Stomach smooth muscle (tissue), 2 donors: ENCODE measurements around the gene C1orf21.

Source experiments
- H3K27ac ChIP-seq: one replicate; pipeline ENCODE4 v1.7.0; 2013; ENCODE audit warnings: mild to moderate bottlenecking, low read length, inconsistent platforms
- H3K27me3 ChIP-seq, 2 donors: one replicate each; pipeline ENCODE4 v1.7.0; 2013; ENCODE audit warnings: low read length in 2 of 2; ENCODE audit not compliant: insufficient read depth in 2 of 2, control insufficient read depth in 1 of 2
- H3K36me3 ChIP-seq, 2 donors: one replicate each; pipeline ENCODE4 v1.7.0; 2013; ENCODE audit warnings: low read length in 2 of 2; ENCODE audit not compliant: control insufficient read depth in 2 of 2, insufficient read depth in 2 of 2
- H3K4me1 ChIP-seq: one replicate; pipeline ENCODE4 v1.7.0; 2013; ENCODE audit warnings: low read length; ENCODE audit not compliant: control insufficient read depth, insufficient read depth
- H3K4me3 ChIP-seq, 2 donors: one replicate each; pipeline ENCODE4 v1.7.0; 2013; ENCODE audit warnings: low read length in 2 of 2
- H3K9ac ChIP-seq, 2 donors: one replicate each; pipeline ENCODE4 v1.7.0; 2013; ENCODE audit warnings: low read length in 2 of 2, mild to moderate bottlenecking in 1 of 2
- H3K9me3 ChIP-seq, 2 donors: one replicate each; pipeline ENCODE4 v1.7.0; 2013; ENCODE audit warnings: low read length in 2 of 2; ENCODE audit not compliant: control insufficient read depth in 2 of 2
- donor health status: healthy.
- donor health status: Pancreatic carcinoma.

C1orf21 gene

GRCh38 chr1:184412472-184412871, 25.6 kb downstream of the C1orf21 start:
- Histone ChIP-seq H3K36me3 (no peaks in the 10 kb centered on the region), H3K27ac (no peak overlapping the region), H3K27me3 (no peaks in the 10 kb centered on the region), H3K4me1 (peaks cover 4% of the 10 kb centered on the region), H3K4me3 (no peak overlapping the region), H3K9ac (no peak overlapping the region), H3K9me3 (no peaks in the 10 kb centered on the region)

- Histone ChIP-seq H3K4me3 (no peak overlapping the region), H3K9ac (no peak overlapping the region), H3K36me3 (no peaks in the 10 kb centered on the region), H3K27me3 (no peaks in the 10 kb centered on the region), H3K4me1 (peaks cover 8% of the 10 kb centered on the region), H3K27ac (no peak overlapping the region), H3K9me3 (no peaks in the 10 kb centered on the region)
Observed at GRCh38 chr1:184416481-184416880, 29.7 kb downstream of the C1orf21 start.

DNA sequence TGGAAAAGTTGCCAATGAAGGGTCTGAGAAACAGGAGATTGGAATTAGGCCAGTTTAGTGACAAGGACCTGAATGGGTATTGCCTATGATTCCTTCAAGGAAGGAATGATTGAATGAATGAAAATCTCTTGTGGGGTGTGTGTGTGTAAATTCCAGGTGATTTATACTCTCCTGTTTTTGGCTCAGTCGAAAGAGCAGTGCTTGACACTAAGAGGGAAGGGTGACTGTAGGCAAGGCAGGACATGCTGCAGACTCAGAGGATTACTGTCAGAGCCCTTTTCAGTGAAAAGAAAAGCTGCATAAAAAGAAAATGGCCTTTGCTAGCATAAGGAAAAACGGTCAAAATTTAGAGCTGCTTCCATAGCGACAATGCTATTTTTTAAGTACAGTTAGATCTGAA, 30.1 kb downstream of the C1orf21 start:
- Histone ChIP-seq H3K36me3 (no peaks in the 10 kb centered on the region), H3K4me3 (no peak overlapping the region), H3K4me1 (peaks cover 8% of the 10 kb centered on the region), H3K27ac (no peak overlapping the region), H3K27me3 (no peaks in the 10 kb centered on the region), H3K9me3 (no peaks in the 10 kb centered on the region), H3K9ac (no peak overlapping the region)

- H3K9ac ChIP-seq = no peak overlapping the region
- no peak overlapping the region for H3K4me3 ChIP-seq
- peaks cover 8% of the 10 kb centered on the region for H3K4me1 ChIP-seq
- no peaks in the 10 kb centered on the region for H3K36me3 ChIP-seq
- H3K27me3 ChIP-seq = no peaks in the 10 kb centered on the region
- no peaks in the 10 kb centered on the region for H3K9me3 ChIP-seq
- H3K27ac ChIP-seq = no peak overlapping the region
Observed at GRCh38 chr1:184417916-184418315, 31.1 kb downstream of the C1orf21 start.

- Histone ChIP-seq H3K9me3 (no peaks in the 10 kb centered on the region), H3K9ac (no peak overlapping the region), H3K4me1 (peaks cover 8% of the 10 kb centered on the region), H3K36me3 (no peaks in the 10 kb centered on the region), H3K27me3 (no peaks in the 10 kb centered on the region), H3K4me3 (no peak overlapping the region), H3K27ac (no peak overlapping the region)
Observed at GRCh38 chr1:184418652-184419349, 32.0 kb downstream of the C1orf21 start.

DNA sequence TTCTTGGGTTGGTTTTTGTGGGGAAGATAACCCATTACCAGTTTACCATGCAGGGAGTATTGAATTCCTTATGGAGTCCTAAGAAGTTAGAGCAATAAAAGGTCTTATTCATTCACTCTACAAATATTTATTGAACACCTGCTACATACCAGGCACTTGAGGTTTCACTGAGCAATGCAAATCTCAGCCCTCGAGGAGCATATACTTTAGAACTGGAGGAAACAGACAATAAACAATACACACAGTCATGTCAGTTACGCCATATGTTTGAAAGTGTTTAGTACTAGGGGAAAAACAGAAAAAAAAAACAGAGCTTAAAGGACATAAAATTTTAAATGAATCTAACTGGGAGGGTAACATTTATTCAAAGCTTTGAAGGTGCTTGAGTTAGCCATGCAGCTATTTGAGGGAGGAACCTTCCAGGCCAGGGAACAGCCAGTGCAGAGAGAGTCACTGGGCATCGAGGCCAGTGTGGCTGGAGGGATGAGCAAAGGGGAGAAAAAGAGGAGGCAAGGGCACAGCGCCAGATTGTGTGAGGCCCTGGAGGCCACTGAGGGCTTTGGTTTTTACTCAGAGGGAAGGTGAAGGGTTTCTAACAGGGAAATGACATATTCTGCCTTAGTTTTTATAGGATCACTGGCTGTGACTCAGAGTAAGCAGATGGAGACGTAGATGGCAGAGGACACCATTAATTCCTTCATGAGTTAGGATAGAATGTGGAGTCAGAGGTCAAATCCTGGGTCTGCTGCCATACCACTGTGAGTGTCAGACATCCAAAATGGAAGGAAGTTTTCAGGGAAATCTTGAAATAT, 32.7 kb downstream of the C1orf21 start:
- no peak overlapping the region for H3K4me3 ChIP-seq
- H3K27me3 ChIP-seq = no peaks in the 10 kb centered on the region
- H3K9ac ChIP-seq = no peak overlapping the region
- H3K27ac ChIP-seq = no peak overlapping the region
- H3K9me3 ChIP-seq = no peaks in the 10 kb centered on the region
- no peaks in the 10 kb centered on the region for H3K36me3 ChIP-seq
- peaks cover 8% of the 10 kb centered on the region for H3K4me1 ChIP-seq

DNA sequence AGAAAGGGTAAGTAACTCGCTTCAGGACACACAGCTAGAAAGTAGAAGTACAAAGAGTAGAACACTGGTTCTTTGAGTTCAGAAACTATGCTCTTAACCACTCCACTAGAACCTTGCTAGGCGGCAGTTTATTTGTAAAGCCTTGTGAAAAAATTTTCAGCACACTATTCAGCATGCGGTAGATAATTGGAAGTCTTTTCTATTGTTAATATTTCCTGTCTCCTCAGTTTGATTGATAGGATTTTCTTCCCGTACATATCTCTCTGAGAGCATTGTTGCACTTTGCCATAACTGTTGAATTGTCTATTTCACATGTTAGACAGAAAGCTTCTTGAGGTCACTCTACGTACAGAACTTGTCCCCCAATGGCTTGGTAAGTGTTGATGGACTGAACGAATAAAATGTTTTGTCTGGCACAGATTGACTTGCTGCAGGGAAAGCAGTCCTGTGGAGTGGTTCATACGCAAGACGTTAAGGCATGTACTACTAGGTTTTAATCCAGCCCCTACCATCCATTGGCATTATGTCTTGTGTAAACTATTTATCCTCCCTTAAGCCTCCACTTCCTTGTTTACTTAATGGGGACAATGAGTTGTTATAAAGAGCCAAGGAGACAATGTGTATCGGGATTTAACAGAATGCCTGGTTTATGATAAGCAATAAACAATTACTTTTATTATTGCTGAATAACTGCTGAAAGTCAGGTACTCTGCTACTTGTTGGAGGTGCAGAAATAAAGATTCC, 35.8 kb downstream of the C1orf21 start:
- Histone ChIP-seq H3K9me3 (no peaks in the 10 kb centered on the region), H3K4me1 (peaks cover 3% of the 10 kb centered on the region), H3K27me3 (no peaks in the 10 kb centered on the region), H3K36me3 (peaks cover 0 to 2% of the 10 kb centered on the region in 2 donors), H3K27ac (no peak overlapping the region), H3K4me3 (no peak overlapping the region), H3K9ac (no peak overlapping the region)

- H3K27ac ChIP-seq = no peak overlapping the region
- H3K9ac ChIP-seq = no peak overlapping the region
- H3K9me3 ChIP-seq = no peaks in the 10 kb centered on the region
- no peaks in the 10 kb centered on the region for H3K27me3 ChIP-seq
- no peak overlapping the region for H3K4me3 ChIP-seq
- peaks cover 0 to 2% of the 10 kb centered on the region in 2 donors for H3K36me3 ChIP-seq
- H3K4me1 ChIP-seq = no peaks in the 10 kb centered on the region
Observed at GRCh38 chr1:184423649-184424048, 36.8 kb downstream of the C1orf21 start.

DNA sequence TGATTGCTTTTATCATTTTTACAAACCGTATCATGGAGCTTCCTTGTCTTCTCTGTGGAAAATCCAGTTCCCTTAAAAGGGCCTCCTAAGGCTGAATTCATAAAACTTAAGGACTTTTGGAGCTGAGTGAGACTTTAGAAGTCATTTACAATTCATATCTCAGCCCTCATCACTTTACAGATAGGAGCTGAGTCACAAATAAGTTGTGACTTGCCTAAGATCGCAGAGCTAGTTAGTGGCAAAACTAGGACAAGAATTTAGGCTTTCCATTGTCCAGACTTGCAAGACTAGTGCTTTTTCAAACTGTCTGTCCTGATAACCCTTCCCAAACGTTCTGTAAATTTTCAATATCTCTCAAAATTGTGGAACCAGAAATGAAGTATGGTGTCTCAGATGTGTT, 37.3 kb downstream of the C1orf21 start:
- peaks cover 0 to 2% of the 10 kb centered on the region in 2 donors for H3K36me3 ChIP-seq
- no peak overlapping the region for H3K9ac ChIP-seq
- no peak overlapping the region for H3K4me3 ChIP-seq
- H3K27me3 ChIP-seq = no peaks in the 10 kb centered on the region
- H3K27ac ChIP-seq = no peak overlapping the region
- H3K9me3 ChIP-seq = no peaks in the 10 kb centered on the region
- H3K4me1 ChIP-seq = no peaks in the 10 kb centered on the region

DNA sequence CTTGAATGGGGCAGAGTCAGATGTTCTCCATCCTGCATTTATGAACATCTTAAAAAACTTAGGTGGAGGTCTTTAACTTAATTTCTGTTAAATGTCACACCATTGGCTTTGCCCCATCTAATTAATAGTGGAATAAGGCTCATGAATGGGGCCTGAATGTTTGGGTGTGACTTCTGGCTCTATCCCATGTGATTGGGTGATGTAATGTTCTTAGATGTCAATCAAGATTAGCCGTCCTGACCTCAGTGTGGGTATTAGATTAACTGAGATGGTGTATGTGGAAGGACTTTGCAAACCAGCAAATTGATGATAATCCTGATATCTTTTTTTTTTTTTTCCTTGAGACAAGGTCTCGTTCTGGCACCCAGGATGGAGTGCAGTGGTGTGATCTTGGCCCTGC, 38.1 kb downstream of the C1orf21 start:
- Histone ChIP-seq H3K4me1 (no peaks in the 10 kb centered on the region), H3K36me3 (peaks cover 0 to 2% of the 10 kb centered on the region in 2 donors), H3K9me3 (no peaks in the 10 kb centered on the region), H3K4me3 (no peak overlapping the region), H3K27me3 (no peaks in the 10 kb centered on the region), H3K9ac (no peak overlapping the region), H3K27ac (no peak overlapping the region)
